Small intestine (tissue), 7 donors: ENCODE data around the gene PRPS1. TPM values are rescaled to one million over a fixed set of nuclear protein-coding genes. Genes with fewer than 3 reads are reported as not detected.
"Not testable (repeated sequence)": the region's sequence is repeated elsewhere in the genome, so short reads cannot be mapped to it uniquely, and the experiment has no call there.

Source experiments
- DNase-seq, 2 donors: peaks; one replicate each; pipeline versions ENCODE4 v3.0.0 to v3.0.0-alpha.2; 2013
- FAIRE-seq: peaks from 2 replicates; lab custom pipeline; 2012; peaks lifted over from hg19 to GRCh38; lab: Jason Lieb, UNC
- H3K27ac ChIP-seq, 3 donors: one replicate each; pipeline ENCODE4 v1.5.1; 2013; ENCODE audit warnings: low read length in 2 of 3, mild to moderate bottlenecking in 2 of 3, control low read depth in 1 of 3, inconsistent platforms in 1 of 3, low read depth in 1 of 3, moderate library complexity in 1 of 3
- H3K27me3 ChIP-seq, 3 donors: one replicate each; pipeline ENCODE4 v1.6.1; 2013; ENCODE audit warnings: low read length in 3 of 3, inconsistent platforms in 1 of 3; ENCODE audit not compliant: control insufficient read depth in 3 of 3, insufficient read depth in 3 of 3
- H3K36me3 ChIP-seq, 3 donors: one replicate each; pipeline ENCODE4 v1.6.1; 2013; ENCODE audit warnings: low read length in 3 of 3, inconsistent platforms in 1 of 3, low read depth in 1 of 3, mild to moderate bottlenecking in 1 of 3, moderate library complexity in 1 of 3; ENCODE audit not compliant: control insufficient read depth in 3 of 3, insufficient read depth in 2 of 3
- H3K4me1 ChIP-seq, 3 donors: one replicate each; pipeline ENCODE4 v1.6.1; 2013; ENCODE audit warnings: low read length in 2 of 3, inconsistent platforms in 1 of 3, low read depth in 1 of 3, mild to moderate bottlenecking in 1 of 3, moderate library complexity in 1 of 3; ENCODE audit not compliant: control insufficient read depth in 3 of 3, insufficient read depth in 2 of 3
- H3K4me3 ChIP-seq, 3 donors: one replicate each; pipeline ENCODE4 v1.5.1; 2013; ENCODE audit warnings: low read length in 3 of 3, control low read depth in 1 of 3, inconsistent platforms in 1 of 3, low read depth in 1 of 3, mild to moderate bottlenecking in 1 of 3, moderate library complexity in 1 of 3
- H3K9me3 ChIP-seq, 2 donors: one replicate each; pipeline ENCODE4 v1.6.1; 2013; ENCODE audit warnings: low read depth in 1 of 2, low read length in 1 of 2; ENCODE audit not compliant: control insufficient read depth in 2 of 2, insufficient read depth in 1 of 2
- WGBS, 3 donors: extraction: QIAGEN DNeasy Blood & Tissue Kit; methylation state at CpG; one replicate each; pipeline ENCODE4 v1.1.7; 2013; 5-methylcytosine and 5-hydroxymethylcytosine counted together
- polyA plus RNA-seq, 4 donors: library from polyadenylated mRNA; stranded (reverse) in 3 of 4; unstranded in 1 of 4; fragments of 200-250 nt in 3 of 4; fragments of 120-200 nt in 1 of 4; gene quantifications; one replicate each; pipeline versions ENCODE4 v1.2.1 to v1.2.3, GENCODE V29; 2013
- donor health status: healthy with polysubstance abuse.
- donor health status: control.
- donor health status: control.
- donor health status: Bipolar disorder and iron deficiency.
- donor health status: healthy.

Gene PRPS1
- polyA plus RNA-seq, 4 donors = 2.9 to 22.0 (median 15.7) TPM

GRCh38 chrX:107659768-107660167 is 31.5 kb downstream of the PRPS1 start:
- Histone ChIP-seq H3K9me3 (no peaks in the 10 kb centered on the region), H3K27me3 (no peaks in the 10 kb centered on the region), H3K27ac (no peak overlapping the region), H3K36me3 (no peaks in the 10 kb centered on the region), H3K4me3 (no peak overlapping the region), H3K4me1 (peaks cover 0 to 5% (median 0%) of the 10 kb centered on the region in 3 donors)
- DNase-seq = peak; percentile 46 to 55
- 73 to 88% (median 80%) methylated on average over 1 of the region's 1 CpG for WGBS, 3 donors
- FAIRE-seq = no peak

- Histone ChIP-seq H3K36me3 (no peaks in the 10 kb centered on the region), H3K4me1 (no peaks in the 10 kb centered on the region), H3K27me3 (no peaks in the 10 kb centered on the region), H3K4me3 (no peak overlapping the region), H3K27ac (no peak overlapping the region), H3K9me3 (no peaks in the 10 kb centered on the region)
- DNase-seq (no peak), FAIRE-seq (no peak)
- 50 to 72% (median 66%) methylated on average over 3 of the region's 3 CpGs for WGBS, 3 donors
Measured at GRCh38 chrX:107662145-107662544, 33.8 kb downstream of the PRPS1 start.

GRCh38 chrX:107662824-107663223 is 34.5 kb downstream of the PRPS1 start:
- 45 to 84% (median 83%) methylated on average over 5 of the region's 5 CpGs for WGBS, 3 donors
- no peaks in the 10 kb centered on the region for H3K4me1 ChIP-seq
- H3K4me3 ChIP-seq = no peak overlapping the region
- FAIRE-seq (no peak), DNase-seq (no peak)
- no peak overlapping the region for H3K27ac ChIP-seq
- H3K27me3 ChIP-seq = no peaks in the 10 kb centered on the region
- H3K36me3 ChIP-seq = no peaks in the 10 kb centered on the region
- H3K9me3 ChIP-seq = no peaks in the 10 kb centered on the region

GRCh38 chrX:107666931-107667330 is 38.6 kb downstream of the PRPS1 start:
- FAIRE-seq (no peak), DNase-seq (no peak)
- Histone ChIP-seq H3K27me3 (no peaks in the 10 kb centered on the region), H3K9me3 (no peaks in the 10 kb centered on the region), H3K4me1 (no peaks in the 10 kb centered on the region), H3K4me3 (no peak overlapping the region), H3K27ac (no peak overlapping the region), H3K36me3 (no peaks in the 10 kb centered on the region)
- WGBS, 3 donors = 89 to 100% (median 100%) methylated on average over 1 of the region's 1 CpG

- no peak overlapping the region for H3K4me3 ChIP-seq
- no peaks in the 10 kb centered on the region for H3K27me3 ChIP-seq
- no peaks in the 10 kb centered on the region for H3K9me3 ChIP-seq
- H3K36me3 ChIP-seq = no peaks in the 10 kb centered on the region
- no peak for FAIRE-seq
- WGBS, 3 donors = 56 to 94% (median 90%) methylated on average over 1 of the region's 1 CpG
- no peaks in the 10 kb centered on the region for H3K4me1 ChIP-seq
- H3K27ac ChIP-seq = no peak overlapping the region
- DNase-seq = no peak
Measured at GRCh38 chrX:107667426-107667825, 39.1 kb downstream of the PRPS1 start.

GRCh38 chrX:107668710-107669109 is 40.4 kb downstream of the PRPS1 start:
- peak; percentile 29 to 39 for DNase-seq
- H3K27me3 ChIP-seq, H3K36me3 ChIP-seq, H3K27ac ChIP-seq, H3K9me3 ChIP-seq, H3K4me1 ChIP-seq, FAIRE-seq, H3K4me3 ChIP-seq: not testable (repeated sequence)
- WGBS, 3 donors = 40 to 69% (median 50%) methylated on average over 5 of the region's 5 CpGs

GRCh38 chrX:107669261-107669660 is 41.0 kb downstream of the PRPS1 start:
- DNase-seq (peak in 1 of 2 donors; percentile 25), FAIRE-seq (no peak)
- H3K9me3 ChIP-seq = no peaks in the 10 kb centered on the region
- H3K4me1 ChIP-seq = peaks cover 0 to 14% (median 0%) of the 10 kb centered on the region in 3 donors
- WGBS, 3 donors = 21 to 62% (median 42%) methylated on average over 1 to 4 of the region's 4 CpGs
- peak overlapping the region in 1 of 3 donors; percentile 58 for H3K27ac ChIP-seq
- H3K27me3 ChIP-seq = no peaks in the 10 kb centered on the region
- no peak overlapping the region for H3K4me3 ChIP-seq
- no peaks in the 10 kb centered on the region for H3K36me3 ChIP-seq

GRCh38 chrX:107669885-107670628 is 41.7 kb downstream of the PRPS1 start:
- no peaks in the 10 kb centered on the region for H3K9me3 ChIP-seq
- H3K36me3 ChIP-seq = no peaks in the 10 kb centered on the region
- peaks cover 0 to 21% (median under 1%) of the 10 kb centered on the region in 3 donors for H3K4me1 ChIP-seq
- peak overlapping the region in 2 of 3 donors; percentile 28 to 58 for H3K27ac ChIP-seq
- FAIRE-seq = no peak
- DNase-seq = peak in 1 of 2 donors; percentile 40
- 22 to 42% (median 39%) methylated on average over 5 of the region's 5 CpGs for WGBS, 3 donors
- H3K27me3 ChIP-seq = no peaks in the 10 kb centered on the region
- no peak overlapping the region for H3K4me3 ChIP-seq
